Ammon's horn (tissue), 1 donor: ENCODE data around the gene RANGAP1.

Experiments
- DNase-seq: peaks from one replicate; pipeline ENCODE4 v3.0.0-alpha.2; 2016; ENCODE audit warnings: low spot score

Gene RANGAP1

GRCh38 chr22:41285820-41286638, at the start of gene RANGAP1:
RANGAP1 (minus strand) TSS chr22:41286187; CDS start chr22:41281044, 5,143 bp downstream.
- peak; percentile 99 for DNase-seq

- DNase-seq, result no peak
These were observed 49.1 kb upstream of the RANGAP1 start for GRCh38 chr22:41334951-41335635.

GRCh38 chr22:41334215-41334614, 48.2 kb upstream of the RANGAP1 start:
- DNase-seq, result no peak

- no peak for DNase-seq
These were observed 47.8 kb upstream of the RANGAP1 start for GRCh38 chr22:41333806-41334205.

- no peak for DNase-seq
These were observed 46.4 kb upstream of the RANGAP1 start for GRCh38 chr22:41332217-41332939.

GRCh38 chr22:41330169-41330568, 44.2 kb upstream of the RANGAP1 start:
- DNase-seq, result no peak

- DNase-seq, result peak; percentile 74
These were observed 41.1 kb upstream of the RANGAP1 start for GRCh38 chr22:41327124-41327523.

- DNase-seq, result no peak
These were observed 39.0 kb upstream of the RANGAP1 start for GRCh38 chr22:41324821-41325528.

GRCh38 chr22:41320416-41321240, 34.6 kb upstream of the RANGAP1 start:
- DNase-seq, result no peak

- no peak for DNase-seq
These were observed 29.6 kb upstream of the RANGAP1 start for GRCh38 chr22:41315586-41315985.

- DNase-seq, result no peak
These were observed 28.8 kb upstream of the RANGAP1 start for GRCh38 chr22:41314821-41315220.

- no peak for DNase-seq
These were observed 25.5 kb upstream of the RANGAP1 start for GRCh38 chr22:41311487-41311886.

- no peak for DNase-seq
These were observed 24.3 kb upstream of the RANGAP1 start for GRCh38 chr22:41310336-41310735.

- DNase-seq, result no peak
These were observed 22.6 kb upstream of the RANGAP1 start for GRCh38 chr22:41308544-41308947.

- no peak for DNase-seq
These were observed 22.1 kb upstream of the RANGAP1 start for GRCh38 chr22:41308054-41308453.

GRCh38 chr22:41305646-41306045, 19.7 kb upstream of the RANGAP1 start:
- DNase-seq, result no peak

GRCh38 chr22:41302811-41303210, 16.8 kb upstream of the RANGAP1 start:
- DNase-seq, result no peak

GRCh38 chr22:41302021-41302767, 16.2 kb upstream of the RANGAP1 start:
- DNase-seq, result no peak

- peak; percentile 86 for DNase-seq
These were observed 15.4 kb upstream of the RANGAP1 start, which contains the start of gene ZC3H7B for GRCh38 chr22:41301085-41302020. ZC3H7B (plus strand) TSS chr22:41301525; CDS start chr22:41320661, 19,136 bp downstream.
